Trophoblast cell (in vitro differentiated cells and primary cell): ENCODE results near the gene TMEM121.

Experiments used
- DNase-seq, 2 donors: peaks; one replicate each; pipeline ENCODE4 v3.0.0-alpha.2; 2016
- H2AFZ ChIP-seq: 2 replicates; pipeline ENCODE4 v1.6.1; 2013; ENCODE audit warnings: low read length, moderate library complexity, mild to moderate bottlenecking; ENCODE audit not compliant: insufficient read depth, poor library complexity
- H2AK5ac ChIP-seq: 2 replicates; pipeline ENCODE4 v1.6.1; 2013; ENCODE audit warnings: mild to moderate bottlenecking, low read length
- H2BK120ac ChIP-seq: 2 replicates; pipeline ENCODE4 v1.6.1; 2013; ENCODE audit warnings: low read length, mild to moderate bottlenecking, moderate library complexity; ENCODE audit not compliant: insufficient read depth, poor library complexity
- H2BK12ac ChIP-seq: 2 replicates; pipeline ENCODE4 v1.6.1; 2013; ENCODE audit warnings: mild to moderate bottlenecking, low read length, moderate library complexity
- H2BK5ac ChIP-seq: 2 replicates; pipeline ENCODE4 v1.6.1; 2013; ENCODE audit warnings: low read length, low read depth, moderate library complexity, mild to moderate bottlenecking; ENCODE audit not compliant: poor library complexity
- H3K14ac ChIP-seq: 2 replicates; pipeline ENCODE4 v1.6.1; 2013; ENCODE audit warnings: mild to moderate bottlenecking, low read length
- H3K18ac ChIP-seq: 2 replicates; pipeline ENCODE4 v1.6.1; 2013; ENCODE audit warnings: mild to moderate bottlenecking, low read length
- H3K23ac ChIP-seq: 2 replicates; pipeline ENCODE4 v1.6.1; 2013; ENCODE audit warnings: low read length
- H3K27ac ChIP-seq: 2 replicates; pipeline ENCODE4 v1.5.1; 2013; ENCODE audit warnings: low read depth, mild to moderate bottlenecking, inconsistent platforms, low read length, moderate library complexity
- H3K27me3 ChIP-seq: 2 replicates; pipeline ENCODE4 v1.6.1; 2013; ENCODE audit warnings: inconsistent platforms, mild to moderate bottlenecking, low read length, moderate library complexity; ENCODE audit not compliant: insufficient read depth
- H3K36me3 ChIP-seq, 2 experiments: 1 replicate in 1 of 2; 2 replicates in 1 of 2; pipeline ENCODE4 v1.6.1; 2013; ENCODE audit warnings: low read length in 2 of 2, mild to moderate bottlenecking in 2 of 2, moderate library complexity in 1 of 2; ENCODE audit not compliant: insufficient read depth in 2 of 2, control insufficient read depth in 1 of 2
- H3K4ac ChIP-seq: 2 replicates; pipeline ENCODE4 v1.6.1; 2013; ENCODE audit warnings: low read depth, mild to moderate bottlenecking, low read length, moderate library complexity
- H3K4me1 ChIP-seq, 2 experiments: 1 replicate in 1 of 2; 2 replicates in 1 of 2; pipeline ENCODE4 v1.6.1; 2013; ENCODE audit warnings: low read length in 2 of 2, mild to moderate bottlenecking in 2 of 2, moderate library complexity in 1 of 2; ENCODE audit not compliant: insufficient read depth in 2 of 2, control insufficient read depth in 1 of 2
- H3K4me2 ChIP-seq: 2 replicates; pipeline ENCODE4 v1.6.1; 2013; ENCODE audit warnings: inconsistent platforms, mild to moderate bottlenecking, low read length, moderate library complexity
- H3K4me3 ChIP-seq: 2 replicates; pipeline ENCODE4 v1.5.1; 2013; ENCODE audit warnings: mild to moderate bottlenecking, low read depth, low read length, inconsistent platforms
- H3K79me1 ChIP-seq: one replicate; pipeline ENCODE4 v1.6.1; 2013; ENCODE audit warnings: low read length
- H3K79me2 ChIP-seq: 2 replicates; pipeline ENCODE4 v1.6.1; 2013; ENCODE audit warnings: low read length, mild to moderate bottlenecking; ENCODE audit not compliant: control insufficient read depth, insufficient read depth, poor library complexity
- H3K9ac ChIP-seq: 2 replicates; pipeline ENCODE4 v1.6.1; 2013; ENCODE audit warnings: mild to moderate bottlenecking, low read length
- H3K9me3 ChIP-seq: 2 replicates; pipeline ENCODE4 v1.6.1; 2013; ENCODE audit warnings: low read depth, mild to moderate bottlenecking, control low read depth, inconsistent platforms, low read length; ENCODE audit not compliant: insufficient read depth
- H4K12ac ChIP-seq: 2 replicates; pipeline ENCODE4 v1.6.1; 2013; ENCODE audit warnings: low read depth, mild to moderate bottlenecking, low read length, moderate library complexity
- H4K8ac ChIP-seq: 2 replicates; pipeline ENCODE4 v1.6.1; 2013; ENCODE audit warnings: low read depth, mild to moderate bottlenecking, low read length, moderate library complexity
- H4K91ac ChIP-seq: one replicate; pipeline ENCODE4 v1.6.1; 2013; ENCODE audit warnings: low read depth, mild to moderate bottlenecking, low read length, moderate library complexity
- WGBS: extraction: QIAGEN DNeasy Blood & Tissue Kit; methylation state at CpG from one replicate; pipeline ENCODE4 v1.1.7; 2013; ENCODE audit warnings: missing lambda C conversion rate; ENCODE audit not compliant: insufficient read length, insufficient coverage; ENCODE audit errors: extremely low coverage; 5-methylcytosine and 5-hydroxymethylcytosine counted together

TMEM121 gene

DNA sequence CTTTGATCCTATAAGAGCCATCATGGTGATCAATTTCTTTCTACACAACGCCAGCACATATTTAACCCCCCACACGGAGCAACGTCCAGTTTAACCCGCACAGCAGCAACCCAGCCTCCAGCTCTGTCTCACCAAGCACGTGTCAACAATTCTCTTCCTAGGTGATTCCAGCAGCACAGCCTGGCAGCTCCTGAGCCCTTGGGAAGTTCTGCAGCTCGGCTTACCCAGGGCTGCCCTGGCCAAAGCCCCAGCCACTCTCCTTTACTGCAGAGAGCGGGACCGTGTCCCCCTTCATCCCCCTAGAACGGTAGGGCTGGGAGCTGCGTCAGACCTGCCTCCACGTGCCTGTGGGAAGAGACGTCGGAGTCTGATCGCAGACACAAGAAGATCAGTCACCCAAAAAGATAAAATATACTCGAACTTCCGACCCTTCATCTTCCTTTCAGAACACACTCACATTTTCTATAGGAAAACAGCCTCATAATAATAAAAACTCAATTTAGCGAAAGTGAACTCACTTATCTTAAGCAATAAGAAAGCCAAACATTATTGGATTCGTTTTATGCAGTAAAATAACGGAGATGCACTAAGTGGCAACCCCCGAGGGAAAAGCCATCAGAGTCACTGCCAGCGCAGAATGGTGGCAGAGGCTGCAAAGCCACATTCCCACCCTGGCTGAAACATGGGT, 7.6 kb downstream of the TMEM121 start:
- H3K9me3 ChIP-seq, result peaks cover 85% of the 10 kb centered on the region
- H3K27ac ChIP-seq, result no peak overlapping the region
- no peak overlapping the region for H3K18ac ChIP-seq
- H3K14ac ChIP-seq, result no peak overlapping the region
- no peak for DNase-seq
- no peaks in the 10 kb centered on the region for H3K27me3 ChIP-seq
- H3K36me3 ChIP-seq, result no peaks in the 10 kb centered on the region
- no peak overlapping the region for H2BK12ac ChIP-seq
- no peak overlapping the region for H3K4me2 ChIP-seq
- no peak overlapping the region for H4K8ac ChIP-seq
- no peak overlapping the region for H4K12ac ChIP-seq
- H3K23ac ChIP-seq, result no peak overlapping the region
- no peaks in the 10 kb centered on the region for H3K79me2 ChIP-seq
- no peaks in the 10 kb centered on the region for H3K79me1 ChIP-seq
- H2BK5ac ChIP-seq, result no peak overlapping the region
- no peak overlapping the region for H3K9ac ChIP-seq
- no peak overlapping the region for H3K4ac ChIP-seq
- 100% methylated on average over 2 of the region's 21 CpGs for WGBS
- no peak overlapping the region for H4K91ac ChIP-seq
- H2AK5ac ChIP-seq, result no peak overlapping the region
- H3K4me3 ChIP-seq, result no peak overlapping the region
- H2AFZ ChIP-seq, result no peak overlapping the region
- H3K4me1 ChIP-seq, result no peaks in the 10 kb centered on the region
- no peak overlapping the region for H2BK120ac ChIP-seq

DNA sequence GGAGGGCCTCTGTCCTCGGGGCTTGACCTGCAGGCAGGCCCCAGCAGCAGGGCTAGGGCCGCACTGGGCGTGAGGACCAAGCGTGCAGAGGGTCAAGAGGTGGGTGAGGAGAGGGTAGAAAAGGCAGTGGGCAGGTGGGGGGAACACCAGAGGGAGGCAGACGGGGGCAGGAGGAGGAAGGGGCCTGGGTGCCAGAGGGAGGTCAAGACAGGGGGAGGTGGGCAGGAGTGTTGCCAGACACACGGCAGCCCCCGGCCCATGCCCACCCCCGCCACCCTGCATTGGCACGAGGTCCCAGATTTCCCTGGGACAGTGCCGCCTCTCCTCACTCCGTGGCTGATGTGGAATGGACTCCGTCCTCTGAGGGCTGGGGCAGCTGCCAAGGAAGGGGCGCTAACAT, 8.2 kb downstream of the TMEM121 start:
- no peaks in the 10 kb centered on the region for H3K79me1 ChIP-seq
- H3K4ac ChIP-seq, result no peak overlapping the region
- no peak for DNase-seq
- H3K4me3 ChIP-seq, result no peak overlapping the region
- no peaks in the 10 kb centered on the region for H3K36me3 ChIP-seq
- no peak overlapping the region for H3K23ac ChIP-seq
- no peak overlapping the region for H3K18ac ChIP-seq
- no peak overlapping the region for H3K9ac ChIP-seq
- H3K4me1 ChIP-seq, result no peaks in the 10 kb centered on the region
- H4K8ac ChIP-seq, result no peak overlapping the region
- no peak overlapping the region for H2BK120ac ChIP-seq
- H2AK5ac ChIP-seq, result no peak overlapping the region
- no peak overlapping the region for H2AFZ ChIP-seq
- H3K14ac ChIP-seq, result no peak overlapping the region
- no peak overlapping the region for H3K27ac ChIP-seq
- H4K12ac ChIP-seq, result no peak overlapping the region
- H2BK12ac ChIP-seq, result no peak overlapping the region
- H3K79me2 ChIP-seq, result no peaks in the 10 kb centered on the region
- H2BK5ac ChIP-seq, result no peak overlapping the region
- H3K27me3 ChIP-seq, result no peaks in the 10 kb centered on the region
- WGBS, result no CpG with 5 or more reads among the region's 13 CpGs
- no peak overlapping the region for H4K91ac ChIP-seq
- no peak overlapping the region for H3K4me2 ChIP-seq
- peaks cover 82% of the 10 kb centered on the region for H3K9me3 ChIP-seq

DNA sequence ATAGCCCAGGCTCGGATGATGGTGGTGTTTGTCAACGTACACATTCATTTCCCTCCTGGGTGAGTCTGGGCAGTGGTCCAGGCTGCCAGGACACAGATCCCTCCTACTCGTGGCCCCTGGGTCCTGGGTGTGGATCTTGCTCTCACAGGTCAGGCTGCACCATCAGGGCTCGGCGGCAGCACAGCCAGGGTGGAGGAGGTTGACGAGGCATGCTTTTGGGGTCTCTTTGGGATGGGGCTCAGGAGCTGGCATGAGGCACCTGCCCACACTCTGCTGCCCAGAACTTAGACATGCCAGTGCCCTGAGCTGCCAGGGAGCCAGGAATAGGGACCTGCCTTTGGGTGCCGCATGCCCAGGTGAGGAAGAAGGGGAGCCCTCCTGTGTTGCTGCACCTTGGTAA, 9.7 kb downstream of the TMEM121 start:
- Histone ChIP-seq H2BK120ac (no peak overlapping the region), H3K79me2 (no peaks in the 10 kb centered on the region), H3K9me3 (peaks cover 79% of the 10 kb centered on the region), H3K18ac (no peak overlapping the region), H3K36me3 (no peaks in the 10 kb centered on the region), H4K91ac (no peak overlapping the region), H3K14ac (no peak overlapping the region), H3K4me1 (no peaks in the 10 kb centered on the region), H3K9ac (no peak overlapping the region), H3K4me3 (no peak overlapping the region), H3K27me3 (no peaks in the 10 kb centered on the region), H3K23ac (no peak overlapping the region), H2AK5ac (no peak overlapping the region), H4K8ac (no peak overlapping the region), H2AFZ (no peak overlapping the region), H3K79me1 (no peaks in the 10 kb centered on the region), H2BK12ac (no peak overlapping the region), H4K12ac (no peak overlapping the region), H3K4me2 (no peak overlapping the region), H3K27ac (no peak overlapping the region), H3K4ac (no peak overlapping the region), H2BK5ac (no peak overlapping the region)
- no CpG with 5 or more reads among the region's 7 CpGs for WGBS
- DNase-seq, result no peak

- no peaks in the 10 kb centered on the region for H3K4me1 ChIP-seq
- H2AK5ac ChIP-seq, result no peak overlapping the region
- H3K9me3 ChIP-seq, result peaks cover 79% of the 10 kb centered on the region
- no peak overlapping the region for H4K12ac ChIP-seq
- no peaks in the 10 kb centered on the region for H3K27me3 ChIP-seq
- no peaks in the 10 kb centered on the region for H3K79me1 ChIP-seq
- no peak overlapping the region for H3K9ac ChIP-seq
- H3K27ac ChIP-seq, result no peak overlapping the region
- no peak overlapping the region for H3K4me3 ChIP-seq
- H2BK120ac ChIP-seq, result no peak overlapping the region
- H3K18ac ChIP-seq, result no peak overlapping the region
- no peak overlapping the region for H3K4me2 ChIP-seq
- no peak overlapping the region for H3K23ac ChIP-seq
- no peak overlapping the region for H4K91ac ChIP-seq
- H2AFZ ChIP-seq, result no peak overlapping the region
- WGBS, result 100% methylated on average over 1 of the region's 34 CpGs
- no peak overlapping the region for H2BK5ac ChIP-seq
- H3K79me2 ChIP-seq, result no peaks in the 10 kb centered on the region
- no peak for DNase-seq
- H3K36me3 ChIP-seq, result no peaks in the 10 kb centered on the region
- no peak overlapping the region for H3K14ac ChIP-seq
- H4K8ac ChIP-seq, result no peak overlapping the region
- H3K4ac ChIP-seq, result no peak overlapping the region
- H2BK12ac ChIP-seq, result no peak overlapping the region
Measured at GRCh38 chr14:105536691-105537579, 10.6 kb downstream of the TMEM121 start.
